IPS-20b (cell line): ENCODE data around the gene AP5Z1.

Experiments used
- H3K27ac ChIP-seq: one replicate; pipeline ENCODE4 v1.5.1; 2013; ENCODE audit warnings: low read length
- H3K27me3 ChIP-seq: 2 replicates; pipeline ENCODE4 v1.6.1; 2013; ENCODE audit warnings: mild to moderate bottlenecking, low read length, inconsistent platforms; ENCODE audit not compliant: insufficient read depth
- H3K36me3 ChIP-seq: 2 replicates; pipeline ENCODE4 v1.6.1; 2013; ENCODE audit warnings: low read depth, mild to moderate bottlenecking, inconsistent platforms, low read length, moderate library complexity; ENCODE audit not compliant: insufficient read depth
- H3K4me1 ChIP-seq: 2 replicates; pipeline ENCODE4 v1.6.1; 2013; ENCODE audit warnings: mild to moderate bottlenecking, control low read depth, inconsistent platforms, low read length, moderate library complexity; ENCODE audit not compliant: insufficient read depth
- H3K4me3 ChIP-seq: 2 replicates; pipeline ENCODE4 v1.5.1; 2013; ENCODE audit warnings: mild to moderate bottlenecking, low read length, inconsistent platforms
- H3K9ac ChIP-seq: 2 replicates; pipeline ENCODE4 v1.6.1; 2013; ENCODE audit warnings: low read depth, mild to moderate bottlenecking, inconsistent platforms, low read length, moderate library complexity
- H3K9me3 ChIP-seq: 2 replicates; pipeline ENCODE4 v1.6.1; 2013; ENCODE audit warnings: mild to moderate bottlenecking, low read depth, low read length, inconsistent platforms; ENCODE audit not compliant: insufficient read depth

Gene AP5Z1

GRCh38 chr7:4748231-4748681 lies 27.2 kb upstream of the AP5Z1 start:
- no peak overlapping the region for H3K27ac ChIP-seq
- H3K36me3 ChIP-seq: no peaks in the 10 kb centered on the region
- no peak overlapping the region for H3K9ac ChIP-seq
- H3K4me3 ChIP-seq: no peak overlapping the region
- H3K4me1 ChIP-seq: peaks cover 16% of the 10 kb centered on the region
- H3K27me3 ChIP-seq: peaks cover 27% of the 10 kb centered on the region
- H3K9me3 ChIP-seq: no peaks in the 10 kb centered on the region

DNA sequence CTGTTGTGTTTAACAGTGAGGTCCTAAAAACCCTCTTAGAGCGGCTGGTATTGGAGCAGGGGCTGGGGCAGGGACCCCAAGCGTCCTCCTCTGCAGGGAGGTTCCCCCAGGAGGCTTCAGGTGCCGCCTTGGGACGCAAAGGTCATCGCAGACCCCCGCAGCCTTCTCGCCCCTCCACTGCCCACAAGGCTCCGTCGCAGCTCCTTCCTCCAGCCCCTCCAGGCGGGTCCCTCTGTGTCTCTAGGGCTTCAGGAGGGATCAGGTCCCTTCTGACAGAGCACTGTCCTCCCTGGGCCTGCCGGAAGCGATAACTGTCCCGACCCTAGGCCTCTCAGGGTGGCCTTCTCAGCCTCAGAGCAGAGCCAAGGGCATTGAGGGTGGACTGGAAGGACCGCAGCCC lies 26.1 kb upstream of the AP5Z1 start:
- Histone ChIP-seq H3K36me3 (no peaks in the 10 kb centered on the region), H3K27me3 (peaks cover 16% of the 10 kb centered on the region), H3K9ac (no peak overlapping the region), H3K9me3 (no peaks in the 10 kb centered on the region), H3K4me1 (peaks cover 11% of the 10 kb centered on the region), H3K27ac (no peak overlapping the region), H3K4me3 (no peak overlapping the region)

DNA sequence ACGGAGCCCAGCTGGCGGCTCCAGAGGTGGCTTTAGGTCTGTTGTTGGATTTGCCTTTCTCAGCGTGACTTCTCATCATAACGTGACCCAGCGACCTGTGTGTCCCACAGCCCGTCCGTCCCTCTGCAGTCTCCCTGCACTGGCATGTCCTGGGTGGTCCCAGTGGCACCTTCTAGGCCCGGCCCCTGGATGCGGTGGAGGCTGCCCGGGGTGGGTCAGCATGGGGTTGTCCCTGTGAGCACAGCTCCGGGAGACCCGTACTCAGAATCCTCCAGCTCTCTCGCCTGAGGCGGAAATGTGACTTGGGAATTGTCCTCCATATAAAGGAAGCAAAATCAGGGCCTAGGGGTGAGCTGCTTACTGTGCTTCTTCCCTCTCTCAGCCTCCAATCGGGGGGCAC lies 25.6 kb upstream of the AP5Z1 start:
- Histone ChIP-seq H3K27ac (no peak overlapping the region), H3K27me3 (peaks cover 12% of the 10 kb centered on the region), H3K9me3 (no peaks in the 10 kb centered on the region), H3K4me3 (no peak overlapping the region), H3K4me1 (peaks cover 6% of the 10 kb centered on the region), H3K9ac (no peak overlapping the region), H3K36me3 (peaks cover 1% of the 10 kb centered on the region; the same call in 1 of the 2 replicates)

DNA sequence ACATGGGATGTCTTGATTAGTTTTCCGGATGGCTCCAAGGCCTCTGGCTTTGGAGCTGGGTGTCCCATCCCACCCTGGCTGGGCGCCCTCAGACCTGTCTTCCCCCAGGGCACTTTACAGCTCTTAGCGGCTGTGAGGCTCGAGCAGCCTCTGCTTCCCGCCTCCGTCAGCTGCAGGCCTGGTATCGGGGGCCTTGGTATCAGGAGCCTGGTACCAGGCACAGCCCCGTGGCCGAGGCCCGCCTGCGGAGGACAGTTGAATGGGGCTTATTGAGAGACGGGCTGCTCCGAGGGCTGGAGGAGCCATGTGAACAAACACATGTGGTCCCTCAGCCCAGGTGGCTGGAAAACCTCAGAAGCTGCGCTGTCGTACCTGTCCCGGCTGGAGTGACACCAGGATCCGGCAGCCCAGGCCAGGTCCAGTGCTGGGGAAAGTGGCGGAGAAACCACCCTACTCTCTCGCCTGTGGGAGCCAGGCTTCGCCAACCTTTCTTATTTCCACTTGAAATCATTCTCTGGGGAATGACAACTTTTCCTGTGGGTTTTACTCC lies 23.9 kb upstream of the AP5Z1 start:
- peaks cover 13% of the 10 kb centered on the region for H3K36me3 ChIP-seq
- H3K9ac ChIP-seq: no peak overlapping the region

GRCh38 chr7:4753598-4754432 lies 21.6 kb upstream of the AP5Z1 start:
- Histone ChIP-seq H3K9ac (no peak overlapping the region), H3K9me3 (no peaks in the 10 kb centered on the region), H3K4me3 (no peak overlapping the region), H3K4me1 (no peaks in the 10 kb centered on the region), H3K27me3 (no peaks in the 10 kb centered on the region), H3K36me3 (peaks cover 17% of the 10 kb centered on the region), H3K27ac (no peak overlapping the region)

More for the DNA sequence above, 23.9 kb upstream of the AP5Z1 start:
- no peaks in the 10 kb centered on the region for H3K9me3 ChIP-seq
- peaks cover 3% of the 10 kb centered on the region; the same call in 1 of the 2 replicates for H3K27me3 ChIP-seq
- H3K4me3 ChIP-seq: no peak overlapping the region
- H3K4me1 ChIP-seq: no peaks in the 10 kb centered on the region
- no peak overlapping the region for H3K27ac ChIP-seq

DNA sequence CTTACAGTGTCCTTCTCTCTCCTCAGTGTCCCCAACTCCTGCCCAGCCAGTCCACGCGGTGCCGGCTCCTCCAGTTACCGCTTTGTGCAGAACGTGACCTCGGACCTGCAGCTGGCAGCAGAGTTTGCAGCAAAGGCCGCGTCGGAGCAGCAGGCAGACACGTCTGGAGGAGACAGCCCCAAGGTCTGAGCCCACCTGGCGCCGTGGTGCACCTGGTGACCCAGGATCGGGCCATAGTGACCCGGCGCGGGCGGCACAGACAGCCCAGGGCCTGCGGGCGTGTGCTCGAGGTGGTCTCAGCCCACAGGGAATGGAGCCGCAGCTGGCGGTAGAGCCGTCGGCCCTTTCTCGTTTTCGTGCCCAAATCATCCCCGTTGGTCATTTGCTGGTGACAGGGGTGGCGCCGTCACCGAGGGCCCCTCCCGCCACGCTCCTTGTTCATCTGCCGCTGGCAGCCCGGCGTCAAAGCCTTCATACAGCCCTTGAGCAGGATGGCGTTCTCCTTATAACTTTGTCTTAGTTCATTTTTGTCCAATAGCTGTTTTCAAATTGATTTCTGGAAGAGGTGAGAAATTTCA lies 20.9 kb upstream of the AP5Z1 start:
- Histone ChIP-seq H3K36me3 (peaks cover 17% of the 10 kb centered on the region), H3K27ac (no peak overlapping the region), H3K9ac (no peak overlapping the region), H3K27me3 (no peaks in the 10 kb centered on the region), H3K4me1 (no peaks in the 10 kb centered on the region), H3K9me3 (no peaks in the 10 kb centered on the region), H3K4me3 (no peak overlapping the region)

- Histone ChIP-seq H3K4me1 (no peaks in the 10 kb centered on the region), H3K27ac (no peak overlapping the region), H3K36me3 (peaks cover 17% of the 10 kb centered on the region), H3K27me3 (no peaks in the 10 kb centered on the region), H3K9ac (no peak overlapping the region), H3K4me3 (no peak overlapping the region), H3K9me3 (no peaks in the 10 kb centered on the region)
These were observed 20.4 kb upstream of the AP5Z1 start for GRCh38 chr7:4755045-4755444.

DNA sequence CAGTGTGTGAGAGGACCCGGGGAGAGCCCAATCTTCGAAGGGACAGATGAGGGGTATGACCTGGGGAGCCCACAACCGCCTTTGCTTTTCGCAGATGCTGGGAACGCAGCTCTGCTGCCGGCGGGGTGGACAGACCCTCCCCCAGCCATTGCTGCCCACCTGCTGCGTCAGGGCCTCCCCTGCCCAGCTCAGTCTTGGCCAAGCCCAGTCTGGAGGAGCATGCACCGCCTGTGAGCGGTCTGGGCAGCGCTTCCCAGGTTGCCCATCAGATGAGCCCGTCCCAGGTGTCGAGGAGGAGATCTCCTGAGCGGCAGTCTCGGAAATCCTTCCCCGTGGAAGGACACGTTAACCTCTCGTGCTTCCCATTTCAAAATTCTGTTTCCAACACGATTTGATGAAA lies 17.3 kb upstream of the AP5Z1 start:
- Histone ChIP-seq H3K9ac (no peak overlapping the region), H3K27ac (no peak overlapping the region), H3K4me3 (no peak overlapping the region), H3K36me3 (peaks cover 23% of the 10 kb centered on the region), H3K9me3 (no peaks in the 10 kb centered on the region), H3K27me3 (no peaks in the 10 kb centered on the region), H3K4me1 (no peaks in the 10 kb centered on the region)

DNA sequence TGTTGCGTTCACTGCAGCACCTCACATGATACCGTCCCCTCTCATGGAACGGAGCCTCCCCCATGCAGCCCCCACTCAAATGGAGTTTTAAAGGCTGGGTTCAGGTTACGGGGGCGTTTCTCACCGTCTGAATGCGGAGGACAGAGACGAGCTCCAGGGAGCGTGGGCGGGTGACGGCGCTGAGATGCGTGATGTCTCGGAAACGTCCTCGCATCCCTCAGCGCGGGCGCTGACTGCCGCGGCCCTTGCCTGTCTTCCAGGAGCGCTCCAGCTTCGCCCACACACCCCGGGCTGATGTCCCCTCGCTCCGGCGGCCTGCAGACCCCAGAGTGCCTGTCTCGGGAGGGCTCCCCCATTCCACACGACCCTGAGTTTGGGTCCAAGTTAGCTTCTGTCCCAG lies 16.6 kb upstream of the AP5Z1 start:
- Histone ChIP-seq H3K4me3 (no peak overlapping the region), H3K4me1 (no peaks in the 10 kb centered on the region), H3K36me3 (peaks cover 25% of the 10 kb centered on the region), H3K9ac (no peak overlapping the region), H3K27ac (no peak overlapping the region), H3K9me3 (no peaks in the 10 kb centered on the region), H3K27me3 (no peaks in the 10 kb centered on the region)

DNA sequence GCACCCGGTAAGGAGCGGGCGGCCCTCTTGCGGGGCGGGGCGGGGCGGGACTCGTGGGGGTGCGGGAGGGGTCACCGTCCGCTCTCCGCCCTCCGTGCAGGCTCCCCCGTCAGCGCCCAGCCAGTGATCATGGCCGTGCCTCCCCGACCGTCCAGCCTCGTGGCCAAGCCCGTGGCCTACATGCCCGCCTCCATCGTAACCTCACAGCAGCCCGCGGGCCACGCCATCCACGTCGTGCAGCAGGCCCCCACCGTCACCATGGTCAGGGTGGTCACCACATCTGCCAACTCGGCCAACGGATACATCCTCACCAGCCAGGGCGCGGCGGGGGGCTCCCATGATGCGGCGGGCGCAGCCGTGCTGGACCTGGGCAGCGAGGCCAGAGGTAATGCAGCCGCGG lies 16.2 kb upstream of the AP5Z1 start:
- Histone ChIP-seq H3K9me3 (no peaks in the 10 kb centered on the region), H3K27ac (no peak overlapping the region), H3K9ac (no peak overlapping the region), H3K36me3 (peaks cover 25% of the 10 kb centered on the region), H3K4me1 (no peaks in the 10 kb centered on the region), H3K4me3 (no peak overlapping the region), H3K27me3 (no peaks in the 10 kb centered on the region)

- no peaks in the 10 kb centered on the region for H3K27me3 ChIP-seq
- H3K4me1 ChIP-seq: no peaks in the 10 kb centered on the region
- no peaks in the 10 kb centered on the region for H3K9me3 ChIP-seq
- H3K4me3 ChIP-seq: no peak overlapping the region
- peaks cover 12% of the 10 kb centered on the region for H3K36me3 ChIP-seq
- H3K27ac ChIP-seq: no peak overlapping the region
- no peak overlapping the region for H3K9ac ChIP-seq
These were observed 14.5 kb upstream of the AP5Z1 start for GRCh38 chr7:4760952-4761351.
